Endothelial cell of umbilical vein (primary cell): ENCODE data around the gene IFNB1. TPM values are rescaled to one million over a fixed set of nuclear protein-coding genes. Genes with fewer than 3 reads are reported as not detected.

Experiments
- BruUV-seq: library from RNA; stranded (reverse); fragments of 400-500 nt; replicated peaks from 2 replicates; lab custom pipeline; 2021; lab: Mats Ljungman, UMichigan
- CTCF ChIA-PET: fragments of 300-600, 350-600 bp; sonication (Branson Sonifier 250); formaldehyde crosslinking; loops from one replicate; lab custom pipeline; 2021; ENCODE audit warnings: antibody characterized with exemption, inconsistent platforms; lab: Charles Lee
- POLR2A ChIA-PET: fragments of 300-600, 350-600 bp; sonication (Branson Sonifier 250); formaldehyde crosslinking; loops from one replicate; lab custom pipeline; 2021; ENCODE audit warnings: antibody characterized with exemption, inconsistent platforms; lab: Charles Lee
- DNase-seq: peaks from one replicate; pipeline ENCODE4 v3.0.0-alpha.2; 2011; ENCODE audit warnings: low read depth, low spot score
- FAIRE-seq: peaks from 2 replicates; lab custom pipeline; 2011; peaks lifted over from hg19 to GRCh38; lab: Jason Lieb, UNC
- H2AFZ ChIP-seq: 2 replicates; pipeline ENCODE4 v1.6.0; 2012; ENCODE audit warnings: low read depth, low read length, control low read depth, inconsistent platforms
- H3K27ac ChIP-seq: 2 replicates; pipeline ENCODE4 v1.5.1; 2011; ENCODE audit warnings: low read depth, mild to moderate bottlenecking, control low read depth, low read length, moderate library complexity; ENCODE audit not compliant: insufficient read depth
- H3K27me3 ChIP-seq, 2 experiments: 2 replicates each; pipeline versions ENCODE4 v1.6.0 to v1.6.1; 2011; ENCODE audit warnings: low read length in 2 of 2, mixed read lengths in 1 of 2; ENCODE audit not compliant: control insufficient read depth in 2 of 2, insufficient read depth in 2 of 2
- H3K36me3 ChIP-seq, 2 experiments: 2 replicates in 1 of 2; 3 replicates in 1 of 2; pipeline ENCODE4 v1.5.1; 2011; ENCODE audit warnings: low read length in 2 of 2, mild to moderate bottlenecking in 1 of 2, moderate library complexity in 1 of 2; ENCODE audit not compliant: control insufficient read depth in 2 of 2, insufficient read depth in 2 of 2; ENCODE audit errors: extremely low read depth in 1 of 2
- H3K4me1 ChIP-seq: 3 replicates; pipeline ENCODE4 v1.5.1; 2011; ENCODE audit warnings: mild to moderate bottlenecking, low read length; ENCODE audit not compliant: control insufficient read depth, insufficient read depth; ENCODE audit errors: extremely low read depth
- H3K4me2 ChIP-seq: 2 replicates; pipeline ENCODE4 v1.6.1; 2011; ENCODE audit warnings: low read length, control low read depth, mixed read lengths; ENCODE audit not compliant: insufficient read depth
- H3K4me3 ChIP-seq, 3 experiments: fragments of 200-600 bp in 1 of 3; sonication (generic), shearing (Covaris generic) in 1 of 3; replicated peaks in 1 of 3; 2 replicates each; pipeline ENCODE4 v1.5.1; 2011 to 2016; ENCODE audit warnings: control low read depth in 3 of 3, low read length in 3 of 3, mild to moderate bottlenecking in 2 of 3, inconsistent platforms in 1 of 3, low read depth in 1 of 3, moderate library complexity in 1 of 3; ENCODE audit not compliant: insufficient read depth in 1 of 3
- H3K79me2 ChIP-seq: 2 replicates; pipeline ENCODE4 v1.6.0; 2012; ENCODE audit warnings: low read length, inconsistent platforms; ENCODE audit not compliant: control insufficient read depth, insufficient read depth
- H3K9ac ChIP-seq: replicated peaks from 2 replicates; pipeline ENCODE3; 2011; ENCODE audit warnings: low read length, control low read depth; ENCODE audit not compliant: insufficient read depth; ENCODE audit errors: extremely low read depth
- H3K9me1 ChIP-seq: replicated peaks from 3 replicates; pipeline ENCODE4 v1.6.0; 2011; ENCODE audit warnings: mild to moderate bottlenecking, low read length; ENCODE audit not compliant: control insufficient read depth, insufficient read depth; ENCODE audit errors: extremely low read depth
- H3K9me3 ChIP-seq: replicated peaks from 2 replicates; pipeline ENCODE4 v1.5.1; 2012; ENCODE audit warnings: low read length, inconsistent platforms; ENCODE audit not compliant: control insufficient read depth, insufficient read depth
- H4K20me1 ChIP-seq: replicated peaks from 2 replicates; pipeline ENCODE3; 2011; ENCODE audit warnings: mild to moderate bottlenecking, low read length; ENCODE audit not compliant: control insufficient read depth, insufficient read depth; ENCODE audit errors: extremely low read depth
- EZH2 ChIP-seq: IDR thresholded peaks from 2 replicates; pipeline ENCODE4 v1.6.1; 2012; ENCODE audit warnings: borderline replicate concordance, low read depth, mild to moderate bottlenecking, moderate library complexity, low read length, inconsistent platforms; ENCODE audit not compliant: severe bottlenecking
- FOS ChIP-seq: IDR thresholded peaks from 2 replicates; pipeline ENCODE4 v1.6.1; 2011; ENCODE audit warnings: mild to moderate bottlenecking, low read length, moderate library complexity, borderline replicate concordance; ENCODE audit not compliant: insufficient read depth
- GATA2 ChIP-seq: IDR thresholded peaks from 2 replicates; pipeline ENCODE4 v1.7.0; 2011; ENCODE audit warnings: low read depth, mild to moderate bottlenecking, moderate library complexity, mixed read lengths, low read length; ENCODE audit not compliant: insufficient read length, insufficient read depth
- JUN ChIP-seq: IDR thresholded peaks from 2 replicates; pipeline ENCODE4 v1.6.1; 2011; ENCODE audit warnings: borderline replicate concordance, low read depth; ENCODE audit not compliant: insufficient read length, insufficient read depth
- MYC ChIP-seq: IDR thresholded peaks from one replicate; pipeline ENCODE4 v1.6.1; 2011; ENCODE audit warnings: mild to moderate bottlenecking, low read depth, low read length
- POLR2A ChIP-seq: IDR thresholded peaks from 2 replicates; pipeline ENCODE4 v1.6.1; 2012; ENCODE audit warnings: low read depth, mild to moderate bottlenecking, control low read depth, low read length
- dilution Hi-C: fragments of 300-500 bp; cut with MboI; formaldehyde crosslinking; loops from one replicate; pipeline ENCODE4 v1.15.0; 2019; ENCODE audit warnings: low sequenced_read_pairs; ENCODE audit not compliant: extremely low pct_ligation_motif_present
- intact Hi-C: fragments of 100-400 bp; cut with micrococcal nuclease; formaldehyde crosslinking; loops from one replicate; pipeline ENCODE4 v1.10.0; 2022
- polyA plus RNA-seq, 4 experiments: library from polyadenylated mRNA; depleted of rRNA in 3 of 4; stranded (reverse) in 3 of 4; unstranded in 1 of 4; fragments of >200 nt; gene quantifications; 2 replicates each; pipeline versions ENCODE4 v1.2.1 to v1.2.3, GENCODE V29; 2011 to 2012; ENCODE audit warnings: missing spikeins in 1 of 4
- total RNA-seq: library from RNA; stranded (reverse); gene quantifications from 2 replicates; pipeline ENCODE4 v1.2.3, GENCODE V29; 2021
- TF ChIP-seq, protein P1 (sequence below): IDR thresholded peaks from 2 replicates; pipeline ENCODE4 v1.6.1; 2011; ENCODE audit not compliant: insufficient read depth, insufficient read length
- TF ChIP-seq, protein P2 (sequence below), 2 donors: IDR thresholded peaks; 1 replicate in 1 of 2; 2 replicates in 1 of 2; pipeline ENCODE4 v1.5.1; 2011; ENCODE audit warnings: low read length in 2 of 2, mild to moderate bottlenecking in 2 of 2, moderate library complexity in 2 of 2, control low read depth in 1 of 2, inconsistent platforms in 1 of 2, low read depth in 1 of 2; ENCODE audit not compliant: insufficient read depth in 1 of 2; ENCODE audit errors: extremely low read depth in 1 of 2

Gene IFNB1
- total and polyA plus RNA-seq, 2 donors (not counting 3 experiments of a cell fraction or from before 2014, with no cell fraction given), result not detected

DNA sequence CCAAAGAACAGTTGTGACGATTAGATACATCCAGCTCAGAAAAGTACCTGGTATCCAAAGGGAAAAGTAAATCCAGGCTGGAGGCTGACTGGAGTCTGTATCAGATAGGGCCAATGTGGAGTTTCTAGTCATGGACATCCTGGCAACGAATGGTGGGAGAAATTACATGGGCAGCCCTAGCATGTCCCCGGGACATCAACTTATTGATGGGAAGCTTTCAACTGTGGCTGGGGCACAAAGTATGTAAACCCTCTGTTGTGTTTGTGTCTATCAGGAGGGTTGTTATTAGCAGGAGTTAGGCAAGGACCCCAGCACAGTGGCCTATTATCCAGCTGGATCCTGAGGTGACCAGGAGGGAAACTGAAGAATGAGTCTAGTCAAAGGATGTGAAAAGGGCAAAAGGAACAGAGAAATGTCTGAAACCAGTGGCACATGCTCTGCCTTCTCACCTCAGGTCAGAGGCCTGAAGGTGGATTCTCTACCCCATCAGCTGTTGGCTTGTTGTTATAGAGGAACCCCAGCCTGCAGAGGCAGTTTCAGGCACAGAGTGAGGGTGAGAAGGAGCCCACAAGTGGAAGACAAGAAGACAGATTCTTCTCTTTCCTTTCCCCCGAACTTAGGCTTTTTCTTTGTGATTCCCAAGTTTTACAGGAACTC lies 44.0 kb upstream of the IFNB1 start:
- Histone ChIP-seq H3K36me3 (no peaks in the 10 kb centered on the region), H3K4me2 (no peak overlapping the region), H4K20me1 (no peaks in the 10 kb centered on the region), H3K27ac (no peak overlapping the region), H3K79me2 (no peaks in the 10 kb centered on the region), H3K4me3 (no peak overlapping the region), H3K9ac (no peak overlapping the region), H3K4me1 (no peaks in the 10 kb centered on the region), H3K27me3 (peaks cover 4 to 5% of the 10 kb centered on the region in 2 experiments), H2AFZ (no peak overlapping the region), H3K9me3 (no peaks in the 10 kb centered on the region), H3K9me1 (no peaks in the 10 kb centered on the region)
- dilution Hi-C loops (no loop called here), intact Hi-C loops (no loop called here)
- CTCF ChIA-PET, result no interaction called here
- POLR2A ChIA-PET, result no interaction called here
- FAIRE-seq, result no peak
- TF ChIP-seq, protein P1, sequence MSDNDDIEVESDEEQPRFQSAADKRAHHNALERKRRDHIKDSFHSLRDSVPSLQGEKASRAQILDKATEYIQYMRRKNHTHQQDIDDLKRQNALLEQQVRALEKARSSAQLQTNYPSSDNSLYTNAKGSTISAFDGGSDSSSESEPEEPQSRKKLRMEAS, result no peak
- no peak for TF ChIP-seq JUN
- no peak for TF ChIP-seq POLR2A
- TF ChIP-seq, protein P2, sequence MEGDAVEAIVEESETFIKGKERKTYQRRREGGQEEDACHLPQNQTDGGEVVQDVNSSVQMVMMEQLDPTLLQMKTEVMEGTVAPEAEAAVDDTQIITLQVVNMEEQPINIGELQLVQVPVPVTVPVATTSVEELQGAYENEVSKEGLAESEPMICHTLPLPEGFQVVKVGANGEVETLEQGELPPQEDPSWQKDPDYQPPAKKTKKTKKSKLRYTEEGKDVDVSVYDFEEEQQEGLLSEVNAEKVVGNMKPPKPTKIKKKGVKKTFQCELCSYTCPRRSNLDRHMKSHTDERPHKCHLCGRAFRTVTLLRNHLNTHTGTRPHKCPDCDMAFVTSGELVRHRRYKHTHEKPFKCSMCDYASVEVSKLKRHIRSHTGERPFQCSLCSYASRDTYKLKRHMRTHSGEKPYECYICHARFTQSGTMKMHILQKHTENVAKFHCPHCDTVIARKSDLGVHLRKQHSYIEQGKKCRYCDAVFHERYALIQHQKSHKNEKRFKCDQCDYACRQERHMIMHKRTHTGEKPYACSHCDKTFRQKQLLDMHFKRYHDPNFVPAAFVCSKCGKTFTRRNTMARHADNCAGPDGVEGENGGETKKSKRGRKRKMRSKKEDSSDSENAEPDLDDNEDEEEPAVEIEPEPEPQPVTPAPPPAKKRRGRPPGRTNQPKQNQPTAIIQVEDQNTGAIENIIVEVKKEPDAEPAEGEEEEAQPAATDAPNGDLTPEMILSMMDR (IDR thresholded peaks at IDR 0.05; ENCODE audit: extremely low read depth in 1 of 2, insufficient read depth in 1 of 2, low read depth in 1 of 2, low read length in 2 of 2), result no peak
- no peak for TF ChIP-seq EZH2
- TF ChIP-seq FOS, result no peak
- TF ChIP-seq MYC, result no peak
- no peak for TF ChIP-seq GATA2
- BruUV-seq, result no TSS peak
- no peak for DNase-seq
